ENCODE measurements around the gene ANKRD61.
"Not testable (repeated sequence)": the region's sequence is repeated elsewhere in the genome, so short reads cannot be mapped to it uniquely, and the experiment has no call there.

- TF ChIP-seq CTCF, EZH2, EZH2phosphoT487 (IDR thresholded peaks at IDR 0.05): not testable (repeated sequence)
These were observed 23.2 kb upstream of the ANKRD61 start for GRCh38 chr7:6007835-6008590.
